DND-41 (cell line): Measurements from ENCODE around the gene STRIP1.

ENCODE experiments used
- EZH2 ChIP-seq: IDR thresholded peaks from 3 replicates; pipeline ENCODE4 v1.6.1; 2012; ENCODE audit warnings: borderline replicate concordance, low read depth, mild to moderate bottlenecking, moderate library complexity, low read length, inconsistent platforms; ENCODE audit not compliant: severe bottlenecking
- TF ChIP-seq, protein P1 (sequence below): IDR thresholded peaks from 2 replicates; pipeline ENCODE4 v1.5.1; 2012; ENCODE audit warnings: borderline replicate concordance, low read length, moderate library complexity, mild to moderate bottlenecking; ENCODE audit not compliant: poor library complexity, severe bottlenecking; ENCODE audit errors: extremely low read depth

DNA sequence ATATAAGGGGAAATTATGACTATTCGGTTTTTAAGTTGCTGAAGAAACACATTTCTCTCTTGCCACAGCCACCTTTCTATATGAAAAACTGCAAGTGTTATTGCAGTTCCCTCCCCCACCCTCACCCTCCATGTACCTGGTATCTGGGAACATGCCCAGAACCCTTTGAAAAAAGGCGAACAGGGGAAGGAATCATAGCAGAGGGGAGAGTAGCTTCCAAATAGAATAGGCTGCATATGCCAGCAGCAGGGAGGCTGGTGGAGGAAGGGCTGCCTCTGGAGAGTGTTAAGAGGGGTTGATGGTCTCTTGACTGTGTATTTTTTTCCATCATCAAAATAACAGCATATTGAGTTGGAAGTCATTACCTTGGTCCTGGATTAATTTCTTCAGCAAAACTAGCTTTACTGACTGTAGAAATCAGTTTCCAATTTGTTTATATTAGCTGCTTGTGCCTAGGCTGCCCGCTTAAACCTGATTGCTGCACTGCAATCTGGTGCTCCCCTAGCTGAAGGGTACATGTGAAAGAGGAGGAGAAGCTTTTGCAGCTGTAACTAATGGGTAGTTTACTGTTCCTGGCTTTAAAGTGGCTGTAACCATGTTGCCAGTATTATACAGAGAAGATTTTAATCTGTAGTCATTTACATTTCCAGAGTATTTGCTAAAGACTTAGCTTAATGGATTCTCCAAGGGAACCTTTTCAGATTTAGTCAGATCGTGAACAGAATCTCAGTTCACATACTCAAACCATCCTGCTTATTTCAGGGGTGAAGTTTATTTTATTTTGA, 27.2 kb upstream of the STRIP1 start:
- TF ChIP-seq, protein P1, sequence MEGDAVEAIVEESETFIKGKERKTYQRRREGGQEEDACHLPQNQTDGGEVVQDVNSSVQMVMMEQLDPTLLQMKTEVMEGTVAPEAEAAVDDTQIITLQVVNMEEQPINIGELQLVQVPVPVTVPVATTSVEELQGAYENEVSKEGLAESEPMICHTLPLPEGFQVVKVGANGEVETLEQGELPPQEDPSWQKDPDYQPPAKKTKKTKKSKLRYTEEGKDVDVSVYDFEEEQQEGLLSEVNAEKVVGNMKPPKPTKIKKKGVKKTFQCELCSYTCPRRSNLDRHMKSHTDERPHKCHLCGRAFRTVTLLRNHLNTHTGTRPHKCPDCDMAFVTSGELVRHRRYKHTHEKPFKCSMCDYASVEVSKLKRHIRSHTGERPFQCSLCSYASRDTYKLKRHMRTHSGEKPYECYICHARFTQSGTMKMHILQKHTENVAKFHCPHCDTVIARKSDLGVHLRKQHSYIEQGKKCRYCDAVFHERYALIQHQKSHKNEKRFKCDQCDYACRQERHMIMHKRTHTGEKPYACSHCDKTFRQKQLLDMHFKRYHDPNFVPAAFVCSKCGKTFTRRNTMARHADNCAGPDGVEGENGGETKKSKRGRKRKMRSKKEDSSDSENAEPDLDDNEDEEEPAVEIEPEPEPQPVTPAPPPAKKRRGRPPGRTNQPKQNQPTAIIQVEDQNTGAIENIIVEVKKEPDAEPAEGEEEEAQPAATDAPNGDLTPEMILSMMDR, result no peak
- TF ChIP-seq EZH2, result no peak
